ENCODE data around the gene BRWD1. TPM values are rescaled to one million over a fixed set of nuclear protein-coding genes. Genes with fewer than 3 reads are reported as not detected.

The BRWD1 gene
- total RNA-seq, 4 donors from 2014 or later = 63.8 to 281 (median 103) TPM

DNA sequence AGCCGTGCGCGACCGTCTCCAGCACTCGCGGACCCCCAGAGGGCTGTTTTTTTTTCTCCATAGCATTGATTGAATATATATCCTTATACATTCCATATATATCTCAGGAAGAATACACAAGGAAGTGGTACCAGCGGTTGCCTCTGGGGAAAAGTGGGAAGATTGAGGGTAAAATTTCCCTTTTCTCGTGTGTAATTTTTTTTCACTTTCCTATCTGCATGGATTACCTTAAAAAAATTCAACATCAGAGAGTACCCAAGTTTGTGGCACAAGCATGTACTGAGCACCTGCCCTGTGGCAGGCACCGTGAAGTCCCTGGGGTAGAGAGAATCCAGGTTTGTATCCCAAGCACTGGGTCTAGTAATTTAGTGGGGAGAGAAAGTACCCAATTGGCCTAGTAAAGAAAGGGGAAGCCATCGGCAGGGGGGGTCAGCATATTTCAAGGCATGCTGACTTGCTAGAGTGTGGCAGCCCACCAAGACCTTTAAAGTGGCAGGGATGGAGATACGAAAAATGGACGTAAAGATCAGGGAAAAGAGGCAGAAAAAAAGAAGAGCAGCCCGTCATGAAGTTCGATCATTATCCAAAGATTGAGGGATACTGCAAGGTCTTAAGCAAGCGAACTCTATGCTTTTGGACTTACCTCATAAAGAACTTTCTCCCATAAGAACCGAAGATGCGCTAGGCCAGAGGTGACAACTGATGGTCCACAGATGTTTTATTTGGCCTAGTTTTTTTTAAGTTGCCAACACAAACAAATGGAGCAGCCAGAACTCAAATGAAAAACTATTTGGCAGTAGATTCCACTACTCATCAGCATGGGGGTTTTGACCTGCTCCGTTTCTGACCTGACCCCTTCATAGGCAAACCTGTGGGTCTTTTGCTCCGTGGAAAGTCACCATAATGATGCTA, 36.9 kb upstream of the BRWD1 start:
- WGBS, 2 donors (ENCODE audit: low coverage in 1 of 2) = 59 to 65% methylated on average over 11 to 19 of the region's 19 CpGs
- intact Hi-C loops (cut with DNase I; ENCODE audit: low total_unique reads) (no loop called here), in situ Hi-C loops (cut with MboI; ENCODE audit: low pct_ligation_motif_present in 1 of 4, low pct_unique_long_range_greater_than_20kb in 1 of 4, low sequenced_read_pairs in 3 of 4) (no loop called here)
- TF ChIP-seq, protein P1, sequence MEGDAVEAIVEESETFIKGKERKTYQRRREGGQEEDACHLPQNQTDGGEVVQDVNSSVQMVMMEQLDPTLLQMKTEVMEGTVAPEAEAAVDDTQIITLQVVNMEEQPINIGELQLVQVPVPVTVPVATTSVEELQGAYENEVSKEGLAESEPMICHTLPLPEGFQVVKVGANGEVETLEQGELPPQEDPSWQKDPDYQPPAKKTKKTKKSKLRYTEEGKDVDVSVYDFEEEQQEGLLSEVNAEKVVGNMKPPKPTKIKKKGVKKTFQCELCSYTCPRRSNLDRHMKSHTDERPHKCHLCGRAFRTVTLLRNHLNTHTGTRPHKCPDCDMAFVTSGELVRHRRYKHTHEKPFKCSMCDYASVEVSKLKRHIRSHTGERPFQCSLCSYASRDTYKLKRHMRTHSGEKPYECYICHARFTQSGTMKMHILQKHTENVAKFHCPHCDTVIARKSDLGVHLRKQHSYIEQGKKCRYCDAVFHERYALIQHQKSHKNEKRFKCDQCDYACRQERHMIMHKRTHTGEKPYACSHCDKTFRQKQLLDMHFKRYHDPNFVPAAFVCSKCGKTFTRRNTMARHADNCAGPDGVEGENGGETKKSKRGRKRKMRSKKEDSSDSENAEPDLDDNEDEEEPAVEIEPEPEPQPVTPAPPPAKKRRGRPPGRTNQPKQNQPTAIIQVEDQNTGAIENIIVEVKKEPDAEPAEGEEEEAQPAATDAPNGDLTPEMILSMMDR (IDR thresholded peaks at IDR 0.05) = peak in 2 of 5 experiments; percentile 11 to 33
- no peak for TF ChIP-seq EP300 (IDR thresholded peaks at IDR 0.05; ENCODE audit: low read depth)
- TF ChIP-seq POLR2A (IDR thresholded peaks at IDR 0.05) = no peak
- Histone ChIP-seq H3K9me3 (no peaks in the 10 kb centered on the region), H3K27me3 (no peaks in the 10 kb centered on the region), H3K4me1 (peaks cover 12 to 33% (median 25%) of the 10 kb centered on the region in 4 donors), H3K27ac (peak overlapping the region; percentile 94 to 98 (median 96)), H3K4me3 (peak overlapping the region; percentile 46 to 87 (median 66)), H3K36me3 (no peaks in the 10 kb centered on the region)
- no peak for DNase-seq

DNA sequence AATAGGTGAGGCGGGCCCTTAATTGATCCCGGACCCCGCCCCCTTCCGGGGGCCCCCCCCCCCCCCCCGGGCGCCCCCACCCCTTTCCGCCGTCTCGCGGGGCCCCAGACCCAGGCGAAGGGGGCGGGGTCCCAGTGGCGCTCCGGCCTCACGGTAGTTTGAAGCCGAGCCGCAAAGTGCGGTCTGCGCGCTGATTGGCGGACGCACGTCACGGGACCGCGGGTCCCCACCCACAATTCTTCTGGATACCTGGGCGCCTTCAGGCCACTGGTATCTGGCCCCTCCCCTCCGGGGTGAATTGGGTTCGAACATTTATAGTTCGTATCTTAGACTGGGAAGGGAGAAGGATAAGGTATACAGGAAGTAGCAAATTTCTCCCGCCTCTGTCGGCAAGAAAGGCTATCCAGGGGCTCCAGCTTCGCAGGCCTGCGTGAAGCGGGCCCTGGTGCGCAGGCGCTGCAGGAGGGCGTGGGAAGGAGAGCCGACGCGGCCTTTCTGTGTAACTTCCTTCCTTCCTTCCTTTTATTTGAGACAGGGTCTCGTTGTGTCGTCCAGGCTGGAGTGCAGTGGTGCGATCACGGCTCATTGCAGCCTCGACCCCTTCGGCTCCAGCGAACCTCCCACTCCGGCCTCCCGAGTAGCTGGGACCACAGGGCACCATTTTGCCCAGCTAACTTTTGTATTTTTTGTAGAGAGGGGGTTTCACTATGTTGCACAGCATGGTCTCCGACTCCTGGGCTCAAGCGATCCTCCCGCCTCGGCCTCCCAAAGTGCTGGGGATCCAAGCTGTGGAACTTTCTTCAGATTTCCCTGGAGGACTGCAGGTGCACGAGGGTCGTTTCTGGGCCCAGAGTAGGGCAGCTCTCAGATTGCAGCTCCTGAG, 36.0 kb upstream of the BRWD1 start:
- intact Hi-C loops (cut with DNase I; ENCODE audit: low total_unique reads) = loop anchor here (5.0 kb wide), 1 partner anchor 38 kb away; no protein-coding TSS in a partner anchor
- WGBS, 2 donors (ENCODE audit: low coverage in 1 of 2) = 6% methylated on average over 39 of the region's 56 CpGs; no CpG with 5 or more reads in 1 of the 2 donors
- in situ Hi-C loops (cut with MboI; ENCODE audit: low pct_ligation_motif_present in 1 of 4, low pct_unique_long_range_greater_than_20kb in 1 of 4, low sequenced_read_pairs in 3 of 4) = no loop called here
- peak overlapping the region; percentile 46 to 87 (median 66) for H3K4me3 ChIP-seq
- H3K27ac ChIP-seq = peak overlapping the region; percentile 94 to 98 (median 96)
- TF ChIP-seq POLR2A (IDR thresholded peaks at IDR 0.05) = peak; percentile 77
- TF ChIP-seq EP300 (IDR thresholded peaks at IDR 0.05; ENCODE audit: low read depth) = no peak
- TF ChIP-seq POLR2AphosphoS5 (IDR thresholded peaks at IDR 0.05) = peak; percentile 40 to 76 (median 60)
- TF ChIP-seq, protein P1 (IDR thresholded peaks at IDR 0.05) = no peak
- DNase-seq = peak; percentile 98
- H3K27me3 ChIP-seq = no peaks in the 10 kb centered on the region
- H3K9me3 ChIP-seq = no peaks in the 10 kb centered on the region
- peaks cover 0 to 6% (median 2%) of the 10 kb centered on the region in 4 donors for H3K36me3 ChIP-seq
- peaks cover 12 to 37% (median 25%) of the 10 kb centered on the region in 4 donors for H3K4me1 ChIP-seq

DNA sequence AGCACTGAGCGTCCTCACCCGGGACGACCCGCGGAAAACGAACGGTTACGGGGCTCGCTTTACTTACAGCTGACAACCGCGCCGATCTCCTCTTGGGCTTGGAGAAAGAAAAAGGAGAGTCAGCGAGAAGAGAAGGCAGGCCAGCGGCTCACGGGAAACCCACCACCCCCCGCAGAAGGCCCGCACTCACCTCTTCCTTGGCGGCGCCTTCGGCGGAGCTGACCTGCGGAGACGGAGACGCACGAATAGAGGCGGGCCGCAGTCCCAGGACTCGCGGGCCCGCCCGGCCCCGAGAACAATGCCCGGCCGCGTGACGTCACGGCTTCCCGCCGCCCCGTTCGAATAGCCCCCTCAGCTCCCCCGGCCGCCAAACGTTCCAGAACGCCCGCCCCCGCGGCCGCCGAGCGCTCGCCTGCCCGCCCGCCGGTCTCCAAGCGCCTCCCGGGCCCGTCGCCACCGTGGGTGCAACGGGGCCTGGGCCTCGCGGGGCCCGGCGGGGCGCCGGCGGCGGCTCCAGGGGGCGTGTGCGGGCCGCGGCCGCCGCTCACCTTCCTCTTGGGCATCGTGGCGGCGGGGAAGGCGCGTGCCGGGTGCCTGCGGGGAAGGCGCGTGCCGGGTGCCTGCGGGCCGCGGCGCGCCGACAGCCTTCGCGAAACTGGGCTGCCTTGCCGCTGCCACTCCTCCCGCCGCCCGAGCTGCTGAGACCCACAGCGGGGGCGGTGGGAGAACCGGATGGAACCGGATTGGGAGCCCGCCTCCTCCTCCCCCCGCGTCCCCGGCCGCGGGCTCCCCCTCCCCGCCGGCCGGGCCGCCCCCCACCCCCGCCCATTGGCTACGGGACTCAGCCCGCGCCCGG, 35.2 kb upstream of the BRWD1 start, which contains the start of gene HMGN1:
HMGN1 (minus strand) TSS at position 734 of the 856 bp plus-strand sequence; CDS start at position 563, 171 bp downstream.
- intact Hi-C loops (cut with DNase I; ENCODE audit: low total_unique reads) (loop anchor here (1.0 to 5.0 kb wide), 2 partner anchors 34 to 39 kb away; no protein-coding TSS in a partner anchor), in situ Hi-C loops (cut with MboI; ENCODE audit: low pct_ligation_motif_present in 1 of 4, low pct_unique_long_range_greater_than_20kb in 1 of 4, low sequenced_read_pairs in 3 of 4) (no loop called here)
- peak; percentile 53 for TF ChIP-seq POLR2A (IDR thresholded peaks at IDR 0.05)
- no peak for TF ChIP-seq EP300 (IDR thresholded peaks at IDR 0.05; ENCODE audit: low read depth)
- TF ChIP-seq, protein P1 (IDR thresholded peaks at IDR 0.05) = no peak
- peak; percentile 66 to 84 (median 72) for TF ChIP-seq POLR2AphosphoS5 (IDR thresholded peaks at IDR 0.05)
- peak; percentile 88 for DNase-seq
- Histone ChIP-seq H3K4me1 (peaks cover 12 to 38% (median 25%) of the 10 kb centered on the region in 4 donors), H3K4me3 (peak within 1 kb of the TSS; percentile 58 to 87 (median 73)), H3K27ac (peak within 1 kb of the TSS; percentile 94 to 98 (median 96)), H3K27me3 (no peaks in the 10 kb centered on the region), H3K9me3 (no peaks in the 10 kb centered on the region), H3K36me3 (peaks cover 0 to 12% (median 3%) of the 10 kb centered on the region in 4 donors)
- WGBS, 2 donors (ENCODE audit: low coverage in 1 of 2) = 0% methylated on average over 27 of the region's 116 CpGs; no CpG with 5 or more reads in 1 of the 2 donors

Data from transverse colon (tissue), 4 donors.